GM10266 (cell line): ENCODE results near the gene NOL6.
"Not testable (repeated sequence)": the region's sequence is repeated elsewhere in the genome, so short reads cannot be mapped to it uniquely, and the experiment has no call there.

Experiments used
- DNase-seq: peaks from one replicate; pipeline ENCODE4 v3.0.0; 2012; ENCODE audit errors: extremely low spot score
- TF ChIP-seq, protein P1 (sequence below): IDR thresholded peaks from 2 replicates; pipeline ENCODE4 v1.5.1; 2012; ENCODE audit warnings: mild to moderate bottlenecking, low read depth; ENCODE audit not compliant: control insufficient read depth, insufficient read depth; ENCODE audit errors: missing control alignments

Gene NOL6

GRCh38 chr9:33425128-33425533, 48.6 kb downstream of the NOL6 start:
- no peak for DNase-seq
- TF ChIP-seq, protein P1, sequence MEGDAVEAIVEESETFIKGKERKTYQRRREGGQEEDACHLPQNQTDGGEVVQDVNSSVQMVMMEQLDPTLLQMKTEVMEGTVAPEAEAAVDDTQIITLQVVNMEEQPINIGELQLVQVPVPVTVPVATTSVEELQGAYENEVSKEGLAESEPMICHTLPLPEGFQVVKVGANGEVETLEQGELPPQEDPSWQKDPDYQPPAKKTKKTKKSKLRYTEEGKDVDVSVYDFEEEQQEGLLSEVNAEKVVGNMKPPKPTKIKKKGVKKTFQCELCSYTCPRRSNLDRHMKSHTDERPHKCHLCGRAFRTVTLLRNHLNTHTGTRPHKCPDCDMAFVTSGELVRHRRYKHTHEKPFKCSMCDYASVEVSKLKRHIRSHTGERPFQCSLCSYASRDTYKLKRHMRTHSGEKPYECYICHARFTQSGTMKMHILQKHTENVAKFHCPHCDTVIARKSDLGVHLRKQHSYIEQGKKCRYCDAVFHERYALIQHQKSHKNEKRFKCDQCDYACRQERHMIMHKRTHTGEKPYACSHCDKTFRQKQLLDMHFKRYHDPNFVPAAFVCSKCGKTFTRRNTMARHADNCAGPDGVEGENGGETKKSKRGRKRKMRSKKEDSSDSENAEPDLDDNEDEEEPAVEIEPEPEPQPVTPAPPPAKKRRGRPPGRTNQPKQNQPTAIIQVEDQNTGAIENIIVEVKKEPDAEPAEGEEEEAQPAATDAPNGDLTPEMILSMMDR = no peak

DNA sequence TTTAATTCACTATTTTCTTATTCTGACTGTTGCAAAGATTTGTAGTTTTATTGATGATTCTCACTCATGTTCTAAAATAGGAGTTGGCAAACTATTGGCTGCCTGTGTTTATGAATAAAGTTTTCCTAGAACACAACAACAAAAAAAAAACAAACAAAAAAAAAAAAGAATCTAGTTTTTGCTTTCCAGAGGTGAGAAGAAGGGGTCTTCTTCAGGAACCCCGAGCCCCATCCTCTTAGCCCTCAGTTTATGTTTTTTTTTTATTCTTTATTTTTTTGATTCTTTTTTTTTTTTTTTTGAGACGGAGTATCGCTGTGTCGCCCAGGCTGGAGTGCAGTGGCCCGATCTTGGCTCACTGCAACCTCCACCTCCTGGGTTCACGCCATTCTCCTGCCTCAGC, 49.2 kb downstream of the NOL6 start:
- DNase-seq = not testable (repeated sequence)

DNA sequence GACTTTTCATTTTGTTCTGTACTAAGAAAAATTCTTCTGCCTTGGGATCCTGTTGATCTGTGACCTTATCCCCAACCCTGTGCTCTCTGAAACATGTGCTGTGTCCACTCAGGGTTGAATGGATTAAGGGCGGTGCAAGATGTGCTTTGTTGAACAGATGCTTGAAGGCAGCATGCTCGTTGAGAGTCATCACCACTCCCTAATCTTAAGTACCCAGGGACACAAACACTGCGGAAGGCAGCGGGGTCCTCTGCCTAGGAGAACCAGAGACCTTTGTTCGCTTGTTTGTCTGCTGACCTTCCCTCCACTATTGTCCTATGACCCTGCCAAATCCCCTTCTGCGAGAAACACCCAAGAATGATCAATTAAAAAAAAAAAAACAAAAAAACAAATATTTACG, 49.7 kb downstream of the NOL6 start:
- not testable (repeated sequence) for DNase-seq

GRCh38 chr9:33419708-33420303, 53.9 kb downstream of the NOL6 start:
- TF ChIP-seq, protein P1 = no peak
- DNase-seq = no peak

GRCh38 chr9:33418090-33418489, 55.6 kb downstream of the NOL6 start:
- TF ChIP-seq, protein P1 = no peak
- DNase-seq = no peak

DNA sequence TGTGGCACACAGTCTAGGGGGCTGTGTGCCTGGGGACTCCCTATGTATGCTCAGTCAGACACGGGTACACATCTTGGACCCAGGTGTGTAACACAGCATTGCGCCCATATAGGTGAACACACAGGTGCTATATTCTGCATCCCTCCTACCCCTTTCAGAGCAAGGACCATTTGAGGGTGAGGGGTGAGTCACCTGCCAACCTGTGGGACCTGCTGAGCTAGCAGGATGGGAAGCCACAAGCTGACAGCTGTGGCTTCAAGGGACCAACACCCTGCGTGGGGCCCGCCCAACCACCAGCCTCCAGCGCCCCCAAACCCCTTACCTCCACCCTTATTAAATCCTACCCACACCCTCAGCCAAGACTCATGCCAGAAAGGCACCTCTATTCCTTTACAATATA, 56.7 kb downstream of the NOL6 start:
- TF ChIP-seq, protein P1 = no peak
- DNase-seq = no peak

GRCh38 chr9:33415501-33416038, 58.2 kb downstream of the NOL6 start:
- TF ChIP-seq, protein P1 = peak; percentile 80

GRCh38 chr9:33414889-33415500, 58.7 kb downstream of the NOL6 start:
- TF ChIP-seq, protein P1 = no peak
- DNase-seq = no peak

More at GRCh38 chr9:33415501-33416038, 58.2 kb downstream of the NOL6 start:
- DNase-seq = peak; percentile 81
